CD4-positive, alpha-beta T cell (primary cell): Measurements from ENCODE around the gene ACSF2. TPM values are rescaled to one million over a fixed set of nuclear protein-coding genes. Genes with fewer than 3 reads are reported as not detected.

Experiments
- ATAC-seq: fragments of 200-7000 bp; cut with Tn5 transposase; one replicate; pipeline ENCODE4 v1.10.0; 2022; ENCODE audit warnings: mild to moderate bottlenecking; ENCODE audit not compliant: poor library complexity
- CTCF ChIA-PET: fragments of 350-600 bp; sonication (Branson Sonifier 250); formaldehyde crosslinking; loops from one replicate; lab custom pipeline; 2021; ENCODE audit warnings: antibody characterized with exemption, inconsistent platforms; lab: Charles Lee
- POLR2A ChIA-PET: fragments of 350-600 bp; sonication (Branson Sonifier 250); formaldehyde crosslinking; loops from one replicate; lab custom pipeline; 2021; ENCODE audit warnings: antibody characterized with exemption, inconsistent platforms; lab: Charles Lee
- DNase-seq, 14 experiments: peaks; one replicate each; pipeline ENCODE4 v3.0.0-alpha.2; 2013 to 2020; ENCODE audit warnings: mixed read lengths in 2 of 14
- H3K27ac ChIP-seq, 2 donors: one replicate each; pipeline versions ENCODE4 v1.5.1 to v1.7.0; 2013; ENCODE audit warnings: low read length in 2 of 2, low read depth in 1 of 2, mild to moderate bottlenecking in 1 of 2
- H3K27me3 ChIP-seq, 2 experiments: 1 replicate in 1 of 2; 2 replicates in 1 of 2; pipeline versions ENCODE4 v1.6.1 to v1.7.0; 2013; ENCODE audit warnings: low read length in 2 of 2, control low read depth in 1 of 2, mild to moderate bottlenecking in 1 of 2, moderate library complexity in 1 of 2; ENCODE audit not compliant: insufficient read depth in 2 of 2, control insufficient read depth in 1 of 2
- H3K36me3 ChIP-seq: one replicate; pipeline ENCODE4 v1.6.1; 2013; ENCODE audit warnings: low read length, control low read depth; ENCODE audit not compliant: insufficient read depth
- H3K4me1 ChIP-seq: one replicate; pipeline ENCODE4 v1.6.1; 2013; ENCODE audit warnings: low read length, control low read depth; ENCODE audit not compliant: insufficient read depth
- H3K4me3 ChIP-seq: one replicate; pipeline ENCODE4 v1.5.1; 2013; ENCODE audit warnings: mild to moderate bottlenecking, low read length, moderate library complexity
- H3K9me3 ChIP-seq, 2 experiments: 1 replicate in 1 of 2; 2 replicates in 1 of 2; pipeline versions ENCODE4 v1.6.1 to v1.7.0; 2013; ENCODE audit warnings: low read length in 2 of 2, mild to moderate bottlenecking in 2 of 2, control low read depth in 1 of 2, moderate library complexity in 1 of 2; ENCODE audit not compliant: control insufficient read depth in 1 of 2, insufficient read depth in 1 of 2
- H3K27ac Mint-ChIP-seq: one replicate; pipeline ENCODE4 v1.8.0; 2020; ENCODE audit warnings: mixed read lengths
- H3K27me3 Mint-ChIP-seq: one replicate; pipeline ENCODE4 v1.8.0; 2021; ENCODE audit warnings: mixed read lengths
- H3K36me3 Mint-ChIP-seq: one replicate; pipeline ENCODE4 v1.8.0; 2021; ENCODE audit warnings: low read depth, mixed read lengths
- H3K4me1 Mint-ChIP-seq: one replicate; pipeline ENCODE4 v1.8.0; 2021; ENCODE audit warnings: low read depth, mixed read lengths
- H3K4me3 Mint-ChIP-seq: one replicate; pipeline ENCODE4 v1.8.0; 2020; ENCODE audit warnings: mild to moderate bottlenecking, mixed read lengths
- H3K9me3 Mint-ChIP-seq: one replicate; pipeline ENCODE4 v1.8.0; 2020; ENCODE audit warnings: mixed read lengths
- CTCF ChIP-seq: fragments of 200-600 bp; IDR thresholded peaks from one replicate; pipeline ENCODE4 v1.8.0; 2022; ENCODE audit warnings: antibody characterized with exemption, mild to moderate bottlenecking
- intact Hi-C, 2 experiments: fragments of 100-400 bp; cut with DNase I in 1 of 2; cut with micrococcal nuclease in 1 of 2; formaldehyde crosslinking; loops; one replicate each; pipeline versions ENCODE4 v1.15.1 to v1.9.0; 2023 to 2025; cut with DNase I, micrococcal nuclease
- total RNA-seq, 174 experiments: library from RNA in 2 of 174; stranded (reverse) in 2 of 174; gene quantifications; one replicate each; pipeline ENCODE4 v1.2.3 and lab custom pipeline; 2021 to 2026

The ACSF2 gene
- total RNA-seq, 2 experiments from 2014 or later, result 11.9 to 13.9 TPM

- Histone ChIP-seq H3K4me1 (peaks cover 30% of the 10 kb centered on the region), H3K27ac (no peak overlapping the region), H3K4me3 (no peak overlapping the region), H3K27me3 (no peaks in the 10 kb centered on the region), H3K36me3 (peaks cover 40% of the 10 kb centered on the region), H3K9me3 (no peaks in the 10 kb centered on the region)
- Mint-ChIP-seq H3K9me3 (no peaks in the 10 kb centered on the region), H3K36me3 (peaks cover 50% of the 10 kb centered on the region), H3K27ac (no peak overlapping the region), H3K4me3 (peak overlapping the region; percentile 7), H3K4me1 (peaks cover 23% of the 10 kb centered on the region), H3K27me3 (no peaks in the 10 kb centered on the region)
- ChIA-PET CTCF (interaction anchor here (0.7 to 1.6 kb wide), 4 partner anchors 11 to 144 kb away, joined by 3 to 4 read pairs (median 4); partner anchors contain the start of gene LRRC59), POLR2A (no interaction called here)
- ATAC-seq (no peak), DNase-seq (no peak)
- intact Hi-C loops, result loop anchor here in 1 of 2 experiments (1.0 to 10.0 kb wide), 2 partner anchors 63 to 144 kb away; partner anchors contain the start of gene SPATA20
- TF ChIP-seq CTCF, result no peak
These were observed 56.1 kb downstream of the ACSF2 start for GRCh38 chr17:50482110-50482509.

- H3K27me3 Mint-ChIP-seq, result no peaks in the 10 kb centered on the region
- H3K36me3 ChIP-seq, result peaks cover 42% of the 10 kb centered on the region
- no peaks in the 10 kb centered on the region for H3K27me3 ChIP-seq
- no peaks in the 10 kb centered on the region for H3K9me3 ChIP-seq
- peak; percentile 57 for TF ChIP-seq CTCF
- CTCF ChIA-PET, result interaction anchor here (1.1 to 1.6 kb wide), 3 partner anchors 81 to 144 kb away, joined by 3 to 4 read pairs (median 4); partner anchors contain the start of gene LRRC59
- ATAC-seq (peak; percentile 19), DNase-seq (peak; percentile 43 to 84 (median 62))
- no peak overlapping the region for H3K4me3 Mint-ChIP-seq
- no peak overlapping the region for H3K27ac Mint-ChIP-seq
- peaks cover 30% of the 10 kb centered on the region for H3K4me1 ChIP-seq
- H3K36me3 Mint-ChIP-seq, result peaks cover 50% of the 10 kb centered on the region
- intact Hi-C loops, result loop anchor here in 1 of 2 experiments (1.0 to 10.0 kb wide), 2 partner anchors 62 to 144 kb away; partner anchors contain the start of gene SPATA20
- H3K4me3 ChIP-seq, result no peak overlapping the region
- H3K9me3 Mint-ChIP-seq, result no peaks in the 10 kb centered on the region
- no peak overlapping the region for H3K27ac ChIP-seq
- POLR2A ChIA-PET, result no interaction called here
- H3K4me1 Mint-ChIP-seq, result peaks cover 23% of the 10 kb centered on the region
These were observed 56.5 kb downstream of the ACSF2 start for GRCh38 chr17:50482516-50482915.

- Histone ChIP-seq H3K27ac (no peak overlapping the region), H3K27me3 (no peaks in the 10 kb centered on the region), H3K4me3 (no peak overlapping the region), H3K9me3 (no peaks in the 10 kb centered on the region), H3K36me3 (peaks cover 42% of the 10 kb centered on the region), H3K4me1 (peaks cover 23% of the 10 kb centered on the region)
- CTCF ChIA-PET, result interaction anchor here (1.5 to 1.6 kb wide), 2 partner anchors 80 to 143 kb away, joined by 3 to 4 read pairs; no protein-coding TSS in a partner anchor
- H3K4me3 Mint-ChIP-seq, result no peak overlapping the region
- no peaks in the 10 kb centered on the region for H3K27me3 Mint-ChIP-seq
- peaks cover 50% of the 10 kb centered on the region for H3K36me3 Mint-ChIP-seq
- DNase-seq, result no peak
- no peak for TF ChIP-seq CTCF
- POLR2A ChIA-PET, result no interaction called here
- peaks cover 21% of the 10 kb centered on the region for H3K4me1 Mint-ChIP-seq
- intact Hi-C loops, result loop anchor here in 1 of 2 experiments (10.0 kb wide), 1 partner anchor 62 kb away; the partner anchor contains the start of gene SPATA20
- H3K27ac Mint-ChIP-seq, result no peak overlapping the region
- ATAC-seq, result no peak
- H3K9me3 Mint-ChIP-seq, result no peaks in the 10 kb centered on the region
These were observed 57.2 kb downstream of the ACSF2 start for GRCh38 chr17:50483266-50483665.
